Posterior vena cava (tissue), 2 donors: ENCODE results near the gene CTBP2. TPM values are rescaled to one million over a fixed set of nuclear protein-coding genes. Genes with fewer than 3 reads are reported as not detected.
"Not testable (repeated sequence)": the region's sequence is repeated elsewhere in the genome, so short reads cannot be mapped to it uniquely, and the experiment has no call there.

Experiments used
- DNase-seq: peaks from one replicate; pipeline ENCODE4 v3.0.0-alpha.2; 2020; ENCODE audit warnings: low spot score
- intact Hi-C, 2 donors: fragments of 100-400 bp; cut with DNase I; formaldehyde crosslinking; loops; one replicate each; pipeline versions ENCODE4 v1.14.1 to v1.14.2; 2022 to 2023
- total RNA-seq, 2 donors: library from RNA; stranded (reverse); fragmentation: NEBNext Ultra II Directional; extraction: Animal tissue kit (Norgen Biotek cat#: 25700); gene quantifications; one replicate each; pipeline ENCODE4 v1.2.1, GENCODE V29; 2021
- donor health status: DM: yes; HTN: yes; CAD: no.
- donor health status: DM: yes; HTN: yes; CAD: no.

The CTBP2 gene
- total RNA-seq, 2 donors from 2014 or later = 44.4 to 47.3 TPM

DNA sequence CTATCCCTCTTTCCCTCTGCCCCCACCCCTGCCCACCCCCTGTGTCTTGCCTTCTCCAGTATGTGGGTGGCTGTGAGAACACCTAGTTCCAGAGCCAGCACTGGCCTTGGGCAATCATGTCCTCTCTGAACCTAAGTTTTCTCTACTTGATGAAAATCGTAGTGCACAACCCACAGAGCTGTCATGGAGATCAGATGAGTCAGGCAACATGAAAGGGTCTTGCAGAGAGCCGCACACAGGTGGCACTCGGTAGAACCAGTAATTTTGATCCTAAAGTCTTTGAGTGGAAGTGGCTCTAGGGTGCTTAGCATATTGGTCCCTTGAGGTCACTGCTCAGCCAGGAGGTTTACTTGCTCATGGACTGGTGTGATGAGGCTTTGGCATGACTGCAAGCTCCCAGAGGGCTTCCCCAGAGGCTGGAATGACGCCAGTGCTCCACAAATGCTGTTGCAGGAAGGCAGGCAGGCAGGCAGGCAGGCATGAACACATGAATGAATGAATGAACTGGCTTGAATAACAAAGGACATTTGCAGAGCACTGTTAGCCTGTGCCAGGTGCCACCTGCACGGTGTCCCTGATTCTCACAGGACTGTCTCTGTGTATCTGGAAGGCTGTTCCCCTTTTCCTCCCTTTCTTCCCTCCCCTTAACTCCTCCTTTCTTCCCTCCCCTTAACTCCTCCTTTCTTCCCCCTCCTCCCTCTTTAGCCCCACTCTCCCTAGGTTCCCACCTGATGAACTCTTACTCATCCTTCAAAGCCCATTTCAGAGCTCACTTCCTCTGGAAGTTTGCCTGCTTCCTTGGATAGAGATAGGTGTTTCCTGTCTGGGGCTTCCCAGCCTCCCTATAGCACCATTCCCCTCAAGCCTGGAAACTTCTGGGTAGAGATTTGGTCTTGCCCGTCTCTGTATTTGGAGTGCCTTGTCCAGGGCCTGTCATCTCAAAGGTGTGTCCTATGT, 27.2 kb upstream of the CTBP2 start:
- intact Hi-C loops = no loop called here
- DNase-seq = no peak

DNA sequence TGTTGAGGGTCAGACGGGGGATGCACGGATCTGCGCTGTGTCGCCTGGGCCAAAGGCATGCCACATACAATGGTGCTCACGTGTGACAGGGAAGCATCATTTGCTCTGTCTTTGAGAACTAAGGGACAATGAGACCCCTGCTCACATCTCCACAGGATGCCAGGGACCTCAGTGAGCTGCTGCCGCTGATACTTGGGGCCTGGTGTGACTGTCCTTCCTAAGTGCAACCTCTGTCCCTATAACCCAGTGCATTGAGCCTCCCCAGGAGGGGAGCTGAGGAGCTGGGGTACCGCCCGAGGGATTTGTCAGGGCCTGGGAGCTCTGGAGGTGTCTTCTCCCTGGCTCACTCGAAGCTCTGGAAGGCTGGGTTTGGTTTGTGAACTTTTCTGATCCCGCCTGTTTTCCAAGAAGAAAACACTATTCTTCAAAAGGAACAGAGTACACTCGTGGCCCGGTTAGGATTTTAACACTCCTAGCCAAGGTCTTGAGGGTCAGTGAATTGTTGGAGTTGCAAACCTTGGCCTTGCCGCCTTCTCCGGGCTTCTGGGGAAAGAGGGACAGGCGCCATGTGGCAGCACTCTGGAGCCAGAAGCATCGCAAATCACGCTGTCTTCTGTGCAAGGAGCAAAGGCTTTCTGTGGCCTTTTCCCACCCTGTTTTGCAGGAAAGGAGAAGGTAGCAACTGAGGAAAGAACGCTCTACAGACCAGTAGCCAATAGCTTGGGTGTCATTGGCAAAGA, 26.2 kb upstream of the CTBP2 start:
- DNase-seq = no peak
- intact Hi-C loops = no loop called here

DNA sequence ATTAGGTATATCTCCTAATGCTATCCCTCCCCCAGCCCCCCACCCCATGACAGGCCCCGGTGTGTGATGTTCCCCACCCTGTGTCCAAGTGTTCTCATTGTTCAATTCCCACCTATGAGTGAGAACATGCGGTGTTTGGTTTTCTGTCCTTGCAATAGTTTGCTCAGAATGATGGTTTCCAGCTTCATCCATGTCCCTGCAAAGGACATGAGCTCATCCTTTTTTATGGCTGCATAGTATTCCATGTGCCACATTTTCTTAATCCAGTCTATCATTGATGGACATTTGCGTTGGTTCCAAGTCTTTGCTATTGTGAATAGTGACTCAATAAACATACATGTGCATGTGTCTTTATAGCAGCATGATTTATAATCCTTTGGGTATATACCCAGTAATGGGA, 18.7 kb upstream of the CTBP2 start:
- intact Hi-C loops, DNase-seq: not testable (repeated sequence)

DNA sequence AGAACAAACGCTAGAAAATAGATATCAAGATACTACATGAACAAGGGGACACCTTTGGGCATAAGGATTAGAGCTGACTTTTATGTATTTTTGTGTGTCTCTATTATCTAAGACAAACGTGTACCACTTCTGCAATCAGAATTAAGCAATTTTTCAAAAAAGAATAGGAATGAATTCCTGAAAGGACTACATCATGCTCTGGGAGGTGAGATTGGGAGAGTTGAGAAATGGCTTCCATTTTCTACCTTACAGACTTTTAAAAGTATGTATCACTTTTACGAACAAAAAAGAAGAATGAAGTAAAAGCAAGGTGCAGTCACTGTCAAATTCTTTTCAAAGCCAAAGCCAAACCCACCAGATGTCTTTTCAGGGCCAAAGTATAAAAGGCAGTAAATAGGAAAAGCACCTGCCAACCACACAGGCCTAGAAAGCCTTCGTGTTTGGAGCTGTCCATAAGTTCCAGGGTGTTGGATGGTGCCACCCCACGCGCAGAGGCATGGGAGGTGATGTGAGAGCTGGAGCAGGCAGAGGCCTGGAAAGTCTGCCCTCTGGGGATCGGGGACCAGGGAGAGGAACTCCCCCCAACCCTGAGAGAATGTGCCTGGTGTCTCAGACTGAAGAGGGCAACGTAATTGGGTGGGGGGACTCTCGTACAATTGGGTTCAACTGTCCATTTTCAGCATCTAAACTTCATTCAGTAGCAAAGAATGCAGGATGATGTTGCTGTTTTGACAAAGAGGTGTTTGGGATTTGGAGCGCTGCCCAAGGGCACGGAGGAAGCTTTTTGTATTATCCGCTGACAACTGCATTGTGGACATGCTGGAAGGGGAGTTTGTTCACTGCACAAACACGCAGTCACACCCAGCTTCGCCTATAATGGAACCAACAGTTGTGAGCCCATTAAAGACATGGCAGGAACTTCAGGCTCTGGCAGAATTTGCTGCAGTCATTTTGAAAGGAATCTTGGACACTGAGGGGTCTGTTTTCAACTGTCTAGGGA, 17.6 kb upstream of the CTBP2 start:
- DNase-seq = no peak
- intact Hi-C loops = no loop called here

DNA sequence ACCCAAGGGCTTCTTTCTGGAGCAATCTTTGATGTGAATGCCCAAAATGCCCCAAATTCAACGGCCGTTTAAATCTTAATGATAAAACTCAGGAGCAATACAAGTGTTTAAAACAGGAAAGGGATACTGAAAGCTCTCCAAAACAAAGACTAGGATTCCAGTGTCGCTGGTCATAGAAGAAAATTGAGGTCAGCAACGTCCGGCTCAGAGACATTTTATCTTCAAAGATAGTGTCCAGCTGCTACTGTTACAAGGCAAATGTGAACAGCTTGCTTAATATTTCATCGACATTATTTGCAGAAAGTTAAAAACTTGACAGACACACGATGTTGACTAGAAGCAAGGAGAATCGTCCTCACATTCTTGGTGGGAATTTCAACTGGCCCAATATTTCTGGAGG, 15.4 kb upstream of the CTBP2 start:
- no peak for DNase-seq
- intact Hi-C loops = no loop called here

DNA sequence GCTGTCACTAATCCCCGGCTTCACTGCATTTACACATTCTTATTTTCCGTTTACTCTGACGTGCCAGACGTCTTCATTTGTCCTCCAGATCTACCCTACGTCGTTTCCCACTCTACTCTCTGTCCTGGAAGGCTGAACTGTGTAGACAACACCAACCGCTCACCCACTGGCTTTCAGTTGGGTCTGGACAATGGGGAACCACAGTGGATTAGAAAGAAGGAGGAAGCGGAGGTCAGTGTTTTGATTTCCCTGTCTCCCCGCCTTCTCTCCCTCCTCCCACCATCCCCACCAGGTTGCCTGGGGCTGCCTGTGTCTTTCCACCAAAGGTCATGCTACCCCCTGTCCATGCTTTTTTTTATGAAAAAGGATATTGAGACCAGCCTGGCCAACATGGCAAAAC, 14.0 kb upstream of the CTBP2 start:
- intact Hi-C loops = no loop called here

DNA sequence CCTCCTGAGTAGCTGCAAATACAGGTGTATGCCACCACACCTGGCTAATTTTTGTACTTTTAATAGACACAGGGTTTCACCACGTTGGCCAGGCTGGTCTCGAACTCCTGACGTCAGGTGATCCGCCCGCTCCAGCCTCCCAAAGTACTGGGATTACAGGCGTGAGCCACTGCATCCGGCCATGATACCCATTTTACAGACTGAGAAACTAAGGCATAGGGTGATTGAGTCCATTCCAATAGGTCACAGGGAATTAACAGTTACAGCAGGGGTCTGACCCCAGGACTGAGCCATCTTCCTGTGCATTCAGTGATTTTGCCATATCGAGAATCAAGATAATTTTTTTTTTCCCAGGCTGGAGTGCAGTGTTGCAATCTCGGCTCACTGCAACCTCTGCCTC, 12.3 kb upstream of the CTBP2 start:
- intact Hi-C loops = no loop called here
- no peak for DNase-seq

More for the DNA sequence above, 14.0 kb upstream of the CTBP2 start:
- DNase-seq = no peak

DNA sequence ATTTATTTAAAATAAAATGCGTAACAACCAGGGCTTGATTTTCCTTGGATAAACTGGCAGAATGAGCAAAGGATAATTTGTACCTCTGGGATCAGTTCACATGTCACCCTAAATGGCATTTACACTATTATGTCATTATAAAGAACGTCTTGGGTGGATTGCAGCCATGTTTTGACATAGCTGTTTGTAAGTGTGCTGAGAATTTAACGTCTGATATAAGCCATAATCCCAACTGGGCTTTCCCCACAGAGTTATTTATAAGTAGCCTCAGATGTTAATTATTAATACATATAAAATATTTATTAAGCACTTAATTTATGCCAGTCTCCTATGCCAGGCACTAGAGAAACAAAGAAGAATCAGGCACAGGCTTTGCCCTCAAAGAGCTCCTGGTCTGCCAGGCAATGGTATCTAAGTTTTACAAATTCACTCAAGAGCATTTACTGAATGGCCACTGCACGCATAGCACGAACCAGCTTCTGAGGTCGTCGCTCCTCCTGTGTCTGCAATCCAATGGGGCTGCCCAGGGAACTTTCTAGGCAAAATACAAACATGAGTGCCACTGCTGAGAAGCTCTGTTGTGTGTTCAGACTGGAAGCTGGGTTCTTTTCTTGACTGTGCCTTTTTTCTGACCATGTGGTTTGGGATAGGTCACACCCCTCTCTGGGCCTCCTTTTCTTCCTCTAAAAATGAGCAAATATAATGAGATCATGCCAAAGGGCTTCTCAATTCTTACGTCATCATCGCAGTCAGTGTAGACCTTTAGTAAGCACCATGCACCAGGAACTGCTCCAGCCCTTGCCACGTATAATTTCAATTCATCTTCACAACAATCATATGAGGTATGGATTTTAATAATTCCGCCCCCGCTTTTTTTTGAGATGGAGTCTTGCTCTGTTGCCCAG, 11.3 kb upstream of the CTBP2 start:
- DNase-seq = no peak

DNA sequence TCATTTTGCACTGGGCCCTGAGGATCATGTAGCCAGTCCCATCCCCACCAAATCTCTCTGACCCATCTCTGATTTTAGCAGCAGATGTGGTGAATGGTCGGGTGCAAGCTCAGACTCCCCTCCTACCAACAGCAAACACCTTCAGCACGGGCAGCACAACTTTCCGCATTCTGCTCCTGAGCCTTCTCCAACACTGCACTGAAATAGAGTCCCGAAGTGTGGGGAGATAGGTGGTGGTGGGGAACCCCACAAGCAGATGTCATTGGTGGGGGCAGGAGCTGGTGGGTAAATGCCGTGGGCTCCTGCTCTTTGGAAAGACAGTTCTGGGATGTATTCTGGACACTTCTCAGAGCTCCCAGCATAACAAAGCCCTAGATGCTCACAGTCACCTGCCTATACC, 9.6 kb upstream of the CTBP2 start:
- intact Hi-C loops = no loop called here
- no peak for DNase-seq

More for the DNA sequence above, 11.3 kb upstream of the CTBP2 start:
- intact Hi-C loops = no loop called here

DNA sequence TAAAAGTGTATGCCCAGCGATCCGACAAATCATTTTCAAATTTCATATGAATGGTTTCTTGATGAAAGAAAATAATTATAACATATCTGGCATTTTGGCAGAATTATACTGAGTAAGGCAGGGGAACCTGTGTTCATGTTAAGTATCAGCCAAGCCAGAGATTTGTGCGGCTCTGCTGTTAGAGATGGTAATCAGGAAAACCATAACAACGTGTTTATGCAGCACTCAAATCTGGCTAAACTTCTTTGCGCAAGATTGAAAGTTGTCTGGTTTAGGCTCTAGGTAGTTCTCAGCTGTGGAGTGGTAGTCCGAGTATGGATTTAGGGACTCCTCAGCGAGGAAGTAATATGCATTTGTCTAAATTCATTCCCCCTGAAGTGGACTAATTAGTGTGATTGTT, 8.9 kb upstream of the CTBP2 start:
- intact Hi-C loops = no loop called here
- no peak for DNase-seq

DNA sequence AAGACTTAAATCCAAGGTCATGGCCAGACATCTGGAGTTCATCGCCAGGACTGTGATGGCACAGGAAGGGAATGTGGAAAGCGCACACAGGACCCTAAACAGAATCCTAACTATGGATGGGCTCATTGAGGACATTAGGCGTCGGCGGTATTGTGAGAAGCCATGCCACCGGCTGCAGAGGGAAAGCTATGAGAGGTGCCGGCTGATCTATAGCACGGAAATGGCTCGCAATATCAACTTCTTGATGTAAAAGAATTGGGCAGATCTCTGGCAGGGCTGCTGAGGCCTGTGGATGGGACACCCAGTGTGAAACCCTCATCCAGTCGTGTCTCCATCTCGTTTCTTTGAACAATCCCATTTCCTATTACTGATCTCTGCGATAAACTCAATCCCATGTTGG, 6.3 kb upstream of the CTBP2 start:
- DNase-seq = no peak
- intact Hi-C loops = no loop called here

DNA sequence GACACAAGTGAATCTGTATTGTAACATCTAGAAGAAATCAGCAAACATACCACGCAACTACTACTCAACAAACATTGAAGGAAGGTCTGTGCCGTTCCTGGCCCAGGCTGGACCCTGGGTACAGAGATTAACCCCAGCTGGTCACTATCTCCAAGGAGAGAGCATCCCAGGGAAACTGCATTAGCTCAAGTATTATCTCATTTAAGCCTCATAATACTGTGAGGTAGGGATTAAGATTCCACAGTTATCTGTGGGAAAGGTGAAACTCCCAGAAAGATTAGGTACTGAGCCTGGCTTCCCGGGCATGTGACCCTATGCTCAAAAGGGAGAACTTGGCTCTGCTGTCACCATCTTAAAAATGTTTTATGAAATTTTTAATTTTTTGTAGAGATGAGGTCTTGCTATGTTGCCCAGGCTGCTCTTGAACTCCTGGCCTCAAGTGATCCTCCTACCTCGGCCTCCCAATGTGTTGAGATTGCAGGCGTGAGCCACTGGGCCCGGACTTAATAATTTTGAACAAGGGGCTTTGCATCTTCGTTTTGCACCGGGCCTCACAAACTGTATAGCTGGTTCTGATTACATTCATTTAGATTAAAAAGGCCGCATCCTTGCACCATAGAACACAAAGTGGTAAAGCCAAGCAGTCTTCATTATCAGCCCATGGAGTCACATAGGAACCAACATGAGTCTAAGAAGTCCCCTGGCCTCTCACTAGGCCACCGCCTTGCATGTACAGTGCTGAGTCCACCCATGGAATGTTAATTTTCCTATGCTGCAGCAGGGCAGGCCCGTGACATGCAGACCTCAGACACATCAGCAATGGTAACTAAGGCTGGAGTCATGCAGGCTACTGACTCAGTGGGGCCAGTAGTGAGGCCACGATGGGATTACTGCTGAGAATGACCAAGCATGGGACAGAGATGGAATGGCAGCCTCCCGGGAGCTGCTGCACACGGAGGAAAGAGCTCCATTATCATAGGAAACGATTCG, 5.5 kb upstream of the CTBP2 start:
- intact Hi-C loops = no loop called here
- no peak for DNase-seq

DNA sequence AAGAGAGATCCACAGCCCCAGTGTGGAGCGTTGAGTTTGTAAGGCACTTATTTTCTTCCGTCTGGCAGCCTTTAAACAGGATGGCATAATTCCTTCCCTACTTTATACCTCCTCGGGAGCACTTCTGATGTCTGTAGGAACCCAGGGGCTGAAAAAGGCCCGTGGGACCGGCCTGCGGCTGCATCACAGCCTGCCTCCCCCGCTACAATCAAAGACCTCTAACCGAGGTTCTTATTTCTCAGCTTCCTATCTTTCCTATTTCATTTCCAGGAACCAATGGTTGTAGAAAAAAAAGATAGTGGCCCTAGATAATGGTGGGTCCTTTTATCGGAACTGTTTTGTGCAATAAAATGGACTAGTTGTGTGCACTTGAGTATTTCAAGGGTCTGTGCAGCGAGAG, 4.1 kb upstream of the CTBP2 start:
- intact Hi-C loops = no loop called here
- DNase-seq = no peak

DNA sequence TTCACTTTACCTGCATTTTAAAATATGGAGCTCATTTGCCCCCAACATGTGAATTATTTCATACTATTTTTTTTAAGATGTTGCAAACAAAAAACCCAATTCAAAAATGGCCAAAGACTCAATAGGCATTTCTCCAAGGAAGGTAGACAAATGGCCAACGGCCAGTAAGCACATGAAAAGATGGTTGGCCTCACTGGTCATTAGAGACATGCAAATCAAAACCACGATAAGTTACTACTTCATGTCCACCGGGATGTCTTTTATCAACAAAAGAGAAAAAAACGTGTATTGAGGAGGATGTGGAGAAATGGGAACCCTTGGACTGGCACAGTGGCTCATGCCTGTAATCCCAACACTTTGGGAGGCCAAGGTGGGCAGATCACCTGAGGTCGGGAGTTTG, 3.4 kb upstream of the CTBP2 start:
- intact Hi-C loops = no loop called here
- DNase-seq = no peak

DNA sequence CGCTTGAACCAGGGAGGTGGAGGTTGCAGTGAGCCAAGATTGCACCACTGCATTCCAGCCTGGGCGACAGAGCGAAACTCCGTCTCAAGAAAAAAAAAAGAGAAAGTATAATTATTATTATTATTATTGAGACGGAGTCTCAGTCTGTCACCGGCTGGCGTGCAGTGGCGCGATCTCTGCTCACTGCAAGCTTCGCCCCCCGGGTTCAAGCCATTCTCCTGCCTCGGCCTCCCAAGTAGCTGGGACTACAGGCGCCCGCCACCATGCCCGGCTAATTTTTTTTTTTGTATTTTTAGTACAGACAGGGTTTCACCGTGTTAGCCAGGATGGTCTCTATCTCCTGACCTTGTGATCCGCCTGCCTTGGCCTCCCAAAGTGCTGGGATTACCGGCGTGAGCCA, 2.9 kb upstream of the CTBP2 start:
- DNase-seq, intact Hi-C loops: not testable (repeated sequence)

DNA sequence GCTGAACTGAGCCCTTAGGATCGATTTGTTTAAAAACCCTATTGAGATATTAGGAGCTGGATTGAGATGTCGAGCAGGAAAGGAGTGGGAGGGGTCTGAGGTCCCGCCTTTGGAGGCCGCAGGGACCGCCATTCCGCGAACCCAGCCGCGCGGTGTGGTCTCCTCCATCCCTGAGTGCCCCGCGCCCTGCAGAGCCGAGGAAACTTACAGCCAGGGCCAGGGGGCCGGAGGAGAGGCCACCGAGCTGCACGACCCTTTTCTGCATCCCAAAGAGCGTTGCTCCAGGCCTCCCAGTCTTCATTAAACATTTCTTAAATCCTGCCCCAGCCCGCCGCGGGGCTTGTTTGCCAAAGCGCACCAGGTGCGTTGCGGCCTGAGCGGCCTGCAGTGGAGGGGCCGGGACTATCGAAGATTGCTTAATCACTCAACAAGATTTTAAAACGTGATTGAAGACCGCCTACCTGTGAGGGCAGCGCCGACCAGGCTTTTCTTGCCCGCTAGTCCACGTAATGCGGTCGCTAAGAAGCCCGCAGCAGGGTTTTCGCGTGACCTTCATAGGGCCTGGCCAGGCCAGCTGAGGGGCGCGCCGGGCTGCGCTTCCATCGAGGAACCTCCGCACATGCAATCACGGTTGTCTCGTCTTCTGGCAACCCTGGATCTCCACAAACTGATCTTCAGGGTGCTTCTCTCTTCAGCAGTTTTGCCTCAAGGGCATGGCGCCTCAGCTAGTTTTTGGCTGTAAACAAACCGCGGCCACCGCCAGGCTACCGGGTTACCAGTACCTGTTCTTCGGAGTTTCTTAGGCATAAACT, 2.0 kb upstream of the CTBP2 start:
- DNase-seq = no peak
- intact Hi-C loops = no loop called here
